Left hindlimb (tissue), 1 donor: ENCODE measurements around the gene KRT39.
"Not testable (repeated sequence)": the region's sequence is repeated elsewhere in the genome, so short reads cannot be mapped to it uniquely, and the experiment has no call there.

ENCODE experiments used
- DNase-seq: peaks from one replicate; pipeline ENCODE4 v3.0.0-alpha.2; 2018

KRT39 gene

GRCh38 chr17:40937384-40937819 is 29.3 kb downstream of the KRT39 start, which contains the start of gene KRT23:
KRT23 (minus strand) TSS chr17:40937646; CDS start chr17:40936603, 1,043 bp downstream.
- no peak for DNase-seq

- no peak for DNase-seq
Measured at GRCh38 chr17:40936976-40937375, 29.8 kb downstream of the KRT39 start.

GRCh38 chr17:40936437-40936971 is 30.2 kb downstream of the KRT39 start:
- DNase-seq = no peak

DNA sequence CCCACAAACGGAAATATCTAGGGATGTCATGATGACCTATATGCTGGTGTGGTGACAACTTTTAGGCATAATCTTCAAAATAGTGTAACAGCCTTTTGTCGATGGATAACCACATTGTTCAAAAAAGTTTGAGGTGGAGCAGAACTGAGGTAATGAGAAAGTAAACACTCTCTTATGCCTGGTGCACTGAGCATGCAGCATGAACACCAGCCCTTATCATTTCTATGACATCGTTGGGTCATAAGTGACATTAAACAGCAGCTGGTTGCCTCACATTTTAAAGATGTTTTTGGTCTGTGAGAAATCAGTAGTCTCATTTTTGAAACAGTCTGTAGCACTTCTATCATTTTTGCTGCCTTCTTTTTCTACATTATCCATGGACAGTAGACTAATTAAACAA is 31.1 kb downstream of the KRT39 start:
- no peak for DNase-seq

- no peak for DNase-seq
Measured at GRCh38 chr17:40932608-40933007, 34.1 kb downstream of the KRT39 start.

DNA sequence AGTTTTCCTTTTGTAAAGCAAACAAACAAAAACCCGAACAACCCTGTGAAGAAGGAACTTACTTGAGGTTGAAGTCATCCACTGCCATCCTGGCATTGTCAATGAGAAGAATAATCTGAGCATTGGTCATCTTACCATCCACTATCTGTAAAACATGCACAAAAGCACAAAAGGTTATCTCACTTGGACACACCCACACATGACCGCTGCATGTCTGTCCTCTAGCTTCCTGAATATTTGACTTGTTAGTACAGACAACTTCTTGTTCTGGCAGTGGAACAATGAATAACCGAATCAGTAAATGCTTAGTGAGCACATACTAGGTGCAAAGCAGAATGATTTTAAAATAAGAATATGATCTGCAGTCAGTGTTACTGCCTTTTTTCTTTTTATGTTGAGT is 35.4 kb downstream of the KRT39 start:
- DNase-seq = no peak

DNA sequence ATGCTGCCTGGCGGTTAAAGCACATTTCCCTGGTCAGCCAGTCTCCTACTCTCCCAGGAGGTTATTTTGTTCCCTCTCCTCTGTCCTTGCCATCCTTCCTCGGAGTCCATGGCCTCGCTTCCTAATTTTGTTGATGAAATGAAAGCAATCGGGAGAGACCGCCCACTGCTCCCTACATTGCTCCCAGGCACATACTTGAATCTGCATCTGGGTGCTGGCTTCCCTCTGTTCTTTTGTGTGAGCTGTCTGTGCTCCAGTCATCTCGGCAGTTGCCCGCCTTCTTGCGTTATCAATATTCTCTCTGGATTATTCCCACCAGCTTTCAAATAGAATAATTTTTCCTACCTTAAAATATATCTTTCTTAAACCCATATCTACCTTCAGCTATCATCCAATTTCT is 40.4 kb downstream of the KRT39 start:
- no peak for DNase-seq

DNA sequence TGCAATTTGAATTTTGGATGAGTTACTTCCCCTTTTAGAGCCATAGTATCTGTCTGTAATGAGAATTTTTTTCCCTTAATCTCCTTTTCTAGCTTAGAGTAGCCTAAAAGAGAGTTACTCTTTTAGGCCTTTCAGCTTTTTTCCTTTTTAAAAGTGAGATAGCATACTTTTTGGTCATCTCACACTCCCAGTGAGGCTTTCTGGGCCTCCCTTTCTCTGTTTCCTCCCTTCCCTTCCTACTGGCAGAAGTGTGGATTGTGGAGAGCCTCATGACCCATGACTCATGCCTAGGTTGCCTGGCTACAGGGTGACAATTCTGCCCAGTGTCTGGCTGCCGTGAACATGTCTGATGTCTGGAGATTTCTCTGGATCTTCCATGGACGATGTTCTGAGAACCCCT is 44.5 kb downstream of the KRT39 start:
- no peak for DNase-seq

GRCh38 chr17:40921026-40921425 is 45.7 kb downstream of the KRT39 start:
- DNase-seq = no peak

DNA sequence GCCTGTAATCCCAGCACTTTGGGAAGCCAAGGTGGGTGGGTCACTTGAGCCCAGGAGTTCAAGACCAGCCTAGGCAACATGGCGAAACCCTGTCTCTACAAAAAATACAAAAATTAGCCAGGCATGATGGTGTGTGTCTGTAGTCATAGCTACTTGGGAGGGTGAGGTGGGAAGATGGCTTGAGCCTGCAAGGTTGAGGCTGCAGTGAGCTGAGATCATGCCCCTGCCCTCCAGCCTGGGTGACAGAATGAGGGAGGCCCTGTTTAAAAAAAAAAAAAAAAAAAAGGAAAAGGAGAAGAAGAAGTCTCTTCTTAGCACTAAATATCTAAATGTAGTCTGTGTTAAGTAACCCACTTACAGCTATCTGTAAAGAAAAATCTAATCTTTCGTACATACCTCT is 49.6 kb downstream of the KRT39 start:
- not testable (repeated sequence) for DNase-seq

GRCh38 chr17:40916366-40916765 is 50.4 kb downstream of the KRT39 start:
- no peak for DNase-seq

GRCh38 chr17:40915721-40916256 is 51.0 kb downstream of the KRT39 start:
- no peak for DNase-seq

DNA sequence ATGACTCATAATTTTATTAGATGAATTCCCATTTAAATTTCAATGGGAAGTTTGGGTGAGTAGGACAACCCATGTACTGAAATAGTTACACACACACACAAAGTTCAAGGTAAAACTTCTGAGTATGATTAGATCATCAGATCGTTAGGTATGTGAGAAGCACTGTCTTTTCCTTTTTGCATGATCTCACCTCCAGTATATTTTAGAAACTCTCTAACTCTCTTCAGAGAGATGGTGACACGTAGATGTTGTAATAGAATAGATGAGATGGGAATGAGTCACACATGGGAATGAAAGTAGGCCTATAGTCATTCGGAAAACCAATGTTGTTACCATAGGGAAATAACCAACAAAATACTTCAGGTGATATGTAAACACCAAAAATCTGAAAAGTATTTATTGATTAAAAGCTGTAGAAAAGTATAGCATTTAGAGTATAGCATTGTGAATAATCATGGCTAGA is 51.5 kb downstream of the KRT39 start:
- no peak for DNase-seq

- DNase-seq = no peak
Measured at GRCh38 chr17:40914075-40914855, 52.5 kb downstream of the KRT39 start.

GRCh38 chr17:40912486-40913210 is 54.1 kb downstream of the KRT39 start:
- no peak for DNase-seq

DNA sequence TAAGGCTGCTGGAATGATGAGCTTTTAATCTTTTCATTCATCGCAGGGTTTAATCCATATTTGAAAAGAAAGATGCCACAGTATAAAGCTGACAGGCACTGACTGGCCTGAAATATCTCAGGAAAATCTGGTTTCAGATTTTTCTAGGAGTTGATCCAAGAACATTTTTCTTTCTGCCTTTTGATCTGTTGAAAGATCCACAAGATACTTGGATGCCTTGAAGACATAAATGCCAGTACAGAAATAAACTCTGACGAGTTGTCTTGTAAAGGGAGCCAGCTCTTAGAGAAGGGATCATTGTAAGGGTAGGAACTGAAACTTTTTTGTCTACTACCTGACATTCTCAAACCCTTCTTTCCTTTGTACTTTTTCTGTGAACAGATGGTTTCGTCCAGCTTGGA is 56.3 kb downstream of the KRT39 start:
- no peak for DNase-seq

GRCh38 chr17:40909755-40910154 is 57.0 kb downstream of the KRT39 start:
- no peak for DNase-seq

DNA sequence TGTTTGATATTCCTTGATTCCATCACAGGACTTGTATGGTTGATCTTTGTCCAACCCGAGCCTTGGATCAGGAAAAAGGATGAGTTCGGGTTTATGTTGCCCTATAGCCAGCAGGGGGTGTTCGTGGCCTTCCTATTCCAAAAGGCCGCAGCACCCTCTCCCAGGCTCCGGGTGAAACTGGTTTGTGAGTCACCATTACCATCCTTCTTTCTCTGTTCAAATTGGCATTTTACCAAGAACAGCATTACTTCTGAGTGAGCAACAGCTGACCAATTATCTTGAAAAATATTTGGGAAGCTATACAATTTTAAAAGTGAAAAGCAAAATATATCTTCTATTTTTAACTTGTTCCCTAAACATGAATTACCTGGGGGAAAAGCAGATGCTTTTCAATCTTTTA is 57.4 kb downstream of the KRT39 start:
- DNase-seq = peak; percentile 81
